Measurements from ENCODE around the gene UGGT1. TPM values are rescaled to one million over a fixed set of nuclear protein-coding genes. Genes with fewer than 3 reads are reported as not detected.

The UGGT1 gene
- total RNA-seq, 2 donors from 2014 or later, result 66.9 to 78.6 TPM

DNA sequence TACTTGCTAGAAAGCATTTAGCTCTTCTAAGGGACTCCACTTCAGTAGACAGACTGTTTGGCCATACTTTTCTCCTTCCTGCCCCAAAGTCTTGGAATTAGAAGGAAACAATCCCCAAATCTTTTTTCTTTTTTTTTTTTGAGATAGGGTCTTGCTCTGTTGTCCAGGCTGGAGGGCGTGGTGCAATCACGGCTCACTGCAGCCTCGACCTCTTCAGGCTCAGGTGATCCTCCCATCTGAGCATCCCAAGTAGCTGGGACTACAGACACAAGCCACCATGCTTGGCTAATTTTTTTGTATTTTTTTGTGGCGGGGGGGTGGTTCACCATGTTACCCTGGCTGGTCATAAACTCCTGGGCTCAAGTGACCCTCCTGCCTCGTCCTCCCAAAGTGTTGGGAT, 6.2 kb upstream of the UGGT1 start:
- 82 to 96% methylated on average over 4 of the region's 5 CpGs for WGBS, 2 experiments (ENCODE audit: insufficient coverage in 1 of 2, insufficient read length in 1 of 2)
- H3K27ac ChIP-seq (ENCODE audit: low read depth, low read length), result no peak overlapping the region
- H3K27me3 ChIP-seq (ENCODE audit: control insufficient read depth, insufficient read depth, low read length, poor library complexity, severe bottlenecking), result no peaks in the 10 kb centered on the region
- no peak overlapping the region for H3K27ac Mint-ChIP-seq
- peaks cover 9% of the 10 kb centered on the region for H3K9me3 Mint-ChIP-seq
- TF ChIP-seq, protein P1, sequence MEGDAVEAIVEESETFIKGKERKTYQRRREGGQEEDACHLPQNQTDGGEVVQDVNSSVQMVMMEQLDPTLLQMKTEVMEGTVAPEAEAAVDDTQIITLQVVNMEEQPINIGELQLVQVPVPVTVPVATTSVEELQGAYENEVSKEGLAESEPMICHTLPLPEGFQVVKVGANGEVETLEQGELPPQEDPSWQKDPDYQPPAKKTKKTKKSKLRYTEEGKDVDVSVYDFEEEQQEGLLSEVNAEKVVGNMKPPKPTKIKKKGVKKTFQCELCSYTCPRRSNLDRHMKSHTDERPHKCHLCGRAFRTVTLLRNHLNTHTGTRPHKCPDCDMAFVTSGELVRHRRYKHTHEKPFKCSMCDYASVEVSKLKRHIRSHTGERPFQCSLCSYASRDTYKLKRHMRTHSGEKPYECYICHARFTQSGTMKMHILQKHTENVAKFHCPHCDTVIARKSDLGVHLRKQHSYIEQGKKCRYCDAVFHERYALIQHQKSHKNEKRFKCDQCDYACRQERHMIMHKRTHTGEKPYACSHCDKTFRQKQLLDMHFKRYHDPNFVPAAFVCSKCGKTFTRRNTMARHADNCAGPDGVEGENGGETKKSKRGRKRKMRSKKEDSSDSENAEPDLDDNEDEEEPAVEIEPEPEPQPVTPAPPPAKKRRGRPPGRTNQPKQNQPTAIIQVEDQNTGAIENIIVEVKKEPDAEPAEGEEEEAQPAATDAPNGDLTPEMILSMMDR (conservative IDR thresholded peaks at IDR 0.05), result no peak
- DNase-seq, result no peak
- H3K36me3 Mint-ChIP-seq (ENCODE audit: low read depth), result peaks cover 4% of the 10 kb centered on the region
- H3K9ac ChIP-seq (ENCODE audit: extremely low read depth, low read length, poor library complexity, severe bottlenecking), result no peak overlapping the region
- H3K27me3 Mint-ChIP-seq (ENCODE audit: insufficient read depth), result peaks cover 6% of the 10 kb centered on the region
- H3K36me3 ChIP-seq (ENCODE audit: control insufficient read depth, insufficient read depth, low read length), result no peaks in the 10 kb centered on the region
- no peaks in the 10 kb centered on the region for H3K4me1 Mint-ChIP-seq
- H3K9me3 ChIP-seq (ENCODE audit: control insufficient read depth, low read length), result peaks cover 8% of the 10 kb centered on the region
- H3K4me3 Mint-ChIP-seq, result no peak overlapping the region
- H3K4me3 ChIP-seq (ENCODE audit: low read length), result no peak overlapping the region
- H3K4me1 ChIP-seq (ENCODE audit: control insufficient read depth, insufficient read depth, low read length), result no peaks in the 10 kb centered on the region

DNA sequence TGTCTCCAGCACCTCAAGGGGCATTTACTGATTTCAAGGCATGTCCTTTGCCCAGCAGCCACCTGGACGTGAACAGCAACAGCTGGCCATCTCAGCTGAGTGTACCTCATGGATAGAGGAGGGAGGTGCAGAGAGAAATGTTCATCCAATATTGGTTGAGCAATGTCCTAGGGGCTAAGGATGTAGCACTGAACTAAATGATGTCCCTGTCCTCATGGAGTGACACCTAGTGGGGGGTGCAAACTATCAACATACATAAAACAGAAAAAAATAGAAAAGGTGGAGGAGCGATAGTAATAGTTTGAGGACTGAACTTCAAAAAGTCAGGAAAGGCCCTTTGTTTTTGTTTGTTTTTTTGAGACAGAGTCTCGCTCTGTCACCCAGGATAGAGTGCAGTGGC, 4.8 kb upstream of the UGGT1 start:
- no peaks in the 10 kb centered on the region for H3K36me3 ChIP-seq (ENCODE audit: control insufficient read depth, insufficient read depth, low read length)
- Mint-ChIP-seq H3K27me3 (ENCODE audit: insufficient read depth) (peaks cover 1% of the 10 kb centered on the region), H3K4me3 (no peak overlapping the region), H3K36me3 (ENCODE audit: low read depth) (peaks cover 4% of the 10 kb centered on the region), H3K27ac (no peak overlapping the region), H3K9me3 (peaks cover 9% of the 10 kb centered on the region), H3K4me1 (no peaks in the 10 kb centered on the region)
- H3K4me1 ChIP-seq (ENCODE audit: control insufficient read depth, insufficient read depth, low read length), result no peaks in the 10 kb centered on the region
- TF ChIP-seq, protein P1 (conservative IDR thresholded peaks at IDR 0.05), result no peak
- H3K9ac ChIP-seq (ENCODE audit: extremely low read depth, low read length, poor library complexity, severe bottlenecking), result no peak overlapping the region
- no peak overlapping the region for H3K4me3 ChIP-seq (ENCODE audit: low read length)
- DNase-seq, result no peak
- H3K27me3 ChIP-seq (ENCODE audit: control insufficient read depth, insufficient read depth, low read length, poor library complexity, severe bottlenecking), result no peaks in the 10 kb centered on the region
- 90 to 93% methylated on average over 2 to 3 of the region's 3 CpGs for WGBS, 2 experiments (ENCODE audit: insufficient coverage in 1 of 2, insufficient read length in 1 of 2)
- no peak overlapping the region for H3K27ac ChIP-seq (ENCODE audit: low read depth, low read length)
- peaks cover 8% of the 10 kb centered on the region for H3K9me3 ChIP-seq (ENCODE audit: control insufficient read depth, low read length)

DNA sequence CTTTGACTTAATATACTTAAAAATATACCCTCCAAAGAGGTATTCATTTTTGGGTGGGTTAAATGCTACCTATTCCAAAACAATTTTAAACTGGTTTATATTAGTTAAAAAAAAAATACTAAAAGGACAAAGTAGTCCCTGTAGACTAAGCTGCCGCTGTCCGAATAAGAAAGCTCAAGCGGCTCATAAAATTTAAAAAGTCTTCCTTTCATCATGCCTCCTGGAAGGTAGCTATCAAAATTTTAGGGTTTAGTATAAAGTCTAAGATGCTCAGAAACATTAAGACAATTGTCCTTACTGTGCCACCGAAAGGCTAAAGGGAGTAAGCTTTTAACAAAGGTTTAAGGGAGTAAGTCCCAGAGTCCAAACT, 440 bp upstream of the UGGT1 start:
- TF ChIP-seq, protein P1 (conservative IDR thresholded peaks at IDR 0.05), result no peak
- Mint-ChIP-seq H3K4me3 (peak overlapping the region; percentile 88), H3K9me3 (no peaks in the 10 kb centered on the region), H3K27ac (peak overlapping the region; percentile 90), H3K27me3 (ENCODE audit: insufficient read depth) (no peaks in the 10 kb centered on the region), H3K36me3 (ENCODE audit: low read depth) (no peaks in the 10 kb centered on the region), H3K4me1 (peaks cover 9% of the 10 kb centered on the region)
- 0 to 7% methylated on average over 4 of the region's 4 CpGs for WGBS, 2 experiments (ENCODE audit: insufficient coverage in 1 of 2, insufficient read length in 1 of 2)
- Histone ChIP-seq H3K36me3 (ENCODE audit: control insufficient read depth, insufficient read depth, low read length) (peaks cover 6% of the 10 kb centered on the region), H3K27ac (ENCODE audit: low read depth, low read length) (no peak overlapping the region), H3K9me3 (ENCODE audit: control insufficient read depth, low read length) (no peaks in the 10 kb centered on the region), H3K27me3 (ENCODE audit: control insufficient read depth, insufficient read depth, low read length, poor library complexity, severe bottlenecking) (no peaks in the 10 kb centered on the region), H3K9ac (ENCODE audit: extremely low read depth, low read length, poor library complexity, severe bottlenecking) (peak overlapping the region; percentile 92), H3K4me3 (ENCODE audit: low read length) (peak overlapping the region; percentile 99), H3K4me1 (ENCODE audit: control insufficient read depth, insufficient read depth, low read length) (peaks cover 3% of the 10 kb centered on the region)
- DNase-seq, result no peak

All from endodermal cell (in vitro differentiated cells).